ENCODE data around the gene ZNG1A.
"Not testable (repeated sequence)": the region's sequence is repeated elsewhere in the genome, so short reads cannot be mapped to it uniquely, and the experiment has no call there.

- TF ChIP-seq EZH2 (IDR thresholded peaks at IDR 0.05; ENCODE audit: borderline replicate concordance, insufficient read depth, low read length, poor library complexity, severe bottlenecking); REST (IDR thresholded peaks at IDR 0.05; ENCODE audit: borderline replicate concordance); CTCF (IDR thresholded peaks at IDR 0.05; ENCODE audit: poor library complexity, severe bottlenecking); EP300 (conservative IDR thresholded peaks at IDR 0.05; ENCODE audit: poor library complexity, severe bottlenecking); POLR2AphosphoS5 (IDR thresholded peaks at IDR 0.05); MXI1 (conservative IDR thresholded peaks at IDR 0.05; ENCODE audit: poor library complexity, severe bottlenecking); RAD21 (conservative IDR thresholded peaks at IDR 0.05): not testable (repeated sequence)
Measured at GRCh38 chr9:219036-219435, 40.2 kb upstream of the ZNG1A start.

Measured in neural cell (in vitro differentiated cells).